RWPE2 (cell line): Measurements from ENCODE around the gene CNTN1.

Experiments
- ATAC-seq: fragments of 200-7000 bp; cut with Tn5 transposase; 3 replicates; pipeline ENCODE4 v1.9.1; 2021; ENCODE audit warnings: low read depth
- DNase-seq: peaks from one replicate; pipeline ENCODE4 v3.0.0-alpha.2; 2020; ENCODE audit warnings: low spot score
- H3K27ac ChIP-seq: fragments of 450-650 bp; 2 replicates; pipeline ENCODE4 v1.5.1; 2017; ENCODE audit warnings: mild to moderate bottlenecking; ENCODE audit not compliant: poor library complexity, severe bottlenecking
- H3K27me3 ChIP-seq: fragments of 250-450 bp; sonication (Bioruptor Pico); 2 replicates; pipeline ENCODE4 v1.5.1; 2021; ENCODE audit warnings: mild to moderate bottlenecking, moderate library complexity; ENCODE audit not compliant: insufficient read depth, poor library complexity, severe bottlenecking
- H3K36me3 ChIP-seq: fragments of 250-450 bp; sonication (Bioruptor Pico); 2 replicates; pipeline ENCODE4 v1.5.1; 2020; ENCODE audit warnings: low read depth, mild to moderate bottlenecking, moderate library complexity
- H3K4me1 ChIP-seq: fragments of 250-450 bp; sonication (Bioruptor Pico); 2 replicates; pipeline ENCODE4 v1.5.1; 2021; ENCODE audit warnings: mild to moderate bottlenecking, moderate library complexity; ENCODE audit not compliant: insufficient read depth, poor library complexity, severe bottlenecking
- H3K4me3 ChIP-seq: fragments of 250-450 bp; sonication (Bioruptor Pico); 2 replicates; pipeline ENCODE4 v1.5.1; 2021; ENCODE audit warnings: mild to moderate bottlenecking, moderate library complexity; ENCODE audit not compliant: severe bottlenecking
- H3K9me3 ChIP-seq: fragments of 250-450 bp; sonication (Bioruptor Pico); 2 replicates; pipeline ENCODE4 v1.5.1; 2021; ENCODE audit warnings: mild to moderate bottlenecking, moderate library complexity; ENCODE audit not compliant: severe bottlenecking
- CTCF ChIP-seq: fragments of 450-650 bp; IDR thresholded peaks from one replicate; pipeline ENCODE4 v1.5.1; 2017; ENCODE audit warnings: mild to moderate bottlenecking, moderate library complexity; ENCODE audit not compliant: poor library complexity, severe bottlenecking

Gene CNTN1

GRCh38 chr12:40992158-40992557, 299.9 kb downstream of the CNTN1 start:
- no peaks in the 10 kb centered on the region for H3K36me3 ChIP-seq
- no peak overlapping the region for H3K4me3 ChIP-seq
- ATAC-seq (no peak), DNase-seq (no peak)
- no peaks in the 10 kb centered on the region for H3K4me1 ChIP-seq
- H3K27me3 ChIP-seq: no peaks in the 10 kb centered on the region
- H3K27ac ChIP-seq: no peak overlapping the region
- no peaks in the 10 kb centered on the region for H3K9me3 ChIP-seq
- TF ChIP-seq CTCF: no peak

GRCh38 chr12:40992674-40993073, 300.4 kb downstream of the CNTN1 start:
- no peak for TF ChIP-seq CTCF
- no peak for ATAC-seq
- no peaks in the 10 kb centered on the region for H3K9me3 ChIP-seq

GRCh38 chr12:40993158-40993557, 300.9 kb downstream of the CNTN1 start:
- H3K27ac ChIP-seq: no peak overlapping the region
- no peaks in the 10 kb centered on the region for H3K36me3 ChIP-seq
- H3K4me3 ChIP-seq: no peak overlapping the region
- no peaks in the 10 kb centered on the region for H3K9me3 ChIP-seq
- no peaks in the 10 kb centered on the region for H3K27me3 ChIP-seq
- H3K4me1 ChIP-seq: no peaks in the 10 kb centered on the region
- ATAC-seq (no peak), DNase-seq (no peak)
- no peak for TF ChIP-seq CTCF

More at GRCh38 chr12:40992674-40993073, 300.4 kb downstream of the CNTN1 start:
- no peak for DNase-seq
- no peaks in the 10 kb centered on the region for H3K4me1 ChIP-seq
- H3K36me3 ChIP-seq: no peaks in the 10 kb centered on the region
- H3K27ac ChIP-seq: no peak overlapping the region
- no peaks in the 10 kb centered on the region for H3K27me3 ChIP-seq
- no peak overlapping the region for H3K4me3 ChIP-seq

GRCh38 chr12:40996091-40996490, 303.9 kb downstream of the CNTN1 start:
- no peak for TF ChIP-seq CTCF
- H3K4me3 ChIP-seq: no peak overlapping the region
- H3K4me1 ChIP-seq: no peaks in the 10 kb centered on the region
- no peaks in the 10 kb centered on the region for H3K36me3 ChIP-seq
- H3K27ac ChIP-seq: no peak overlapping the region
- ATAC-seq (no peak), DNase-seq (no peak)
- no peaks in the 10 kb centered on the region for H3K9me3 ChIP-seq
- H3K27me3 ChIP-seq: no peaks in the 10 kb centered on the region

- no peak for TF ChIP-seq CTCF
- Histone ChIP-seq H3K4me3 (no peak overlapping the region), H3K9me3 (peaks cover 2% of the 10 kb centered on the region), H3K4me1 (no peaks in the 10 kb centered on the region), H3K36me3 (no peaks in the 10 kb centered on the region), H3K27me3 (no peaks in the 10 kb centered on the region), H3K27ac (peak overlapping the region; percentile 34)
- ATAC-seq (no peak), DNase-seq (no peak)
Measured at GRCh38 chr12:40999210-40999609, 307.0 kb downstream of the CNTN1 start.
